ENCODE results near the gene NFIA. TPM values are rescaled to one million over a fixed set of nuclear protein-coding genes. Genes with fewer than 3 reads are reported as not detected.

NFIA gene
- polyA plus RNA-seq, 1 donor (not counting 4 experiments of a cell fraction or from before 2014, with no cell fraction given): 14.7 TPM

DNA sequence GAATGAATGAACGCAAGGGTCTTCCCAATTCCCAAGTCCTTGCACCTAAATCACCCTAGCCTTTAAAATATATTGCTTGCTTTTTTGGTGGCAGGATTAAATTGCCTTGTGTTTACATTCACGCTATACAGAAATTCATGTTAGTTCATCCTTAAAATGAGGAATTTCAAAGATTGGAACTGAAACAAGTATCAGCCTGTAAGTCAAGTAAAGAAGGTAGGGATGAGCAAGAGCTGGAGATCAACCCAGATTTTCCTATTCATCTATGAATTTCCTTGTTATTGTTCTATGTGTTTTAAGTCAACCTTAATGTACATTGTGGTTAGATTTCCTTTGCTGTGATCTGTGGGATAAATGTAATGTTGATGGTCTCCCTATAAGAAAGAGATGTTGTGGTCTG, 248.2 kb downstream of the NFIA start:
- H3K9me1 ChIP-seq (ENCODE audit: control insufficient read depth, extremely low read depth, insufficient read depth, low read length): no peaks in the 10 kb centered on the region
- H3K9me3 ChIP-seq (ENCODE audit: control insufficient read depth, low read depth, low read length): no peaks in the 10 kb centered on the region
- no peak for TF ChIP-seq EZH2 (IDR thresholded peaks at IDR 0.05; ENCODE audit: low read length)
- TF ChIP-seq, protein P1, sequence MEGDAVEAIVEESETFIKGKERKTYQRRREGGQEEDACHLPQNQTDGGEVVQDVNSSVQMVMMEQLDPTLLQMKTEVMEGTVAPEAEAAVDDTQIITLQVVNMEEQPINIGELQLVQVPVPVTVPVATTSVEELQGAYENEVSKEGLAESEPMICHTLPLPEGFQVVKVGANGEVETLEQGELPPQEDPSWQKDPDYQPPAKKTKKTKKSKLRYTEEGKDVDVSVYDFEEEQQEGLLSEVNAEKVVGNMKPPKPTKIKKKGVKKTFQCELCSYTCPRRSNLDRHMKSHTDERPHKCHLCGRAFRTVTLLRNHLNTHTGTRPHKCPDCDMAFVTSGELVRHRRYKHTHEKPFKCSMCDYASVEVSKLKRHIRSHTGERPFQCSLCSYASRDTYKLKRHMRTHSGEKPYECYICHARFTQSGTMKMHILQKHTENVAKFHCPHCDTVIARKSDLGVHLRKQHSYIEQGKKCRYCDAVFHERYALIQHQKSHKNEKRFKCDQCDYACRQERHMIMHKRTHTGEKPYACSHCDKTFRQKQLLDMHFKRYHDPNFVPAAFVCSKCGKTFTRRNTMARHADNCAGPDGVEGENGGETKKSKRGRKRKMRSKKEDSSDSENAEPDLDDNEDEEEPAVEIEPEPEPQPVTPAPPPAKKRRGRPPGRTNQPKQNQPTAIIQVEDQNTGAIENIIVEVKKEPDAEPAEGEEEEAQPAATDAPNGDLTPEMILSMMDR (optimal IDR thresholded peaks at IDR 0.05 in 1 of 3, IDR thresholded peaks at IDR 0.05 in 1 of 3, conservative IDR thresholded peaks at IDR 0.05 in 1 of 3; ENCODE audit: extremely low read depth in 1 of 3, insufficient read depth in 2 of 3, low read length in 3 of 3): no peak
- H3K4me2 ChIP-seq (ENCODE audit: control insufficient read depth, extremely low read depth, insufficient read depth, low read depth, low read length): peak overlapping the region; percentile 75
- H3K4me3 ChIP-seq (ENCODE audit: control insufficient read depth in 2 of 3, extremely low read depth in 1 of 3, insufficient read depth in 2 of 3, low read depth in 1 of 3, low read length in 3 of 3): peak overlapping the region in 2 of 3 experiments; percentile 1 to 2
- dilution Hi-C loops (cut with MboI; ENCODE audit: extremely low pct_ligation_motif_present, low sequenced_read_pairs): no loop called here
- peaks cover 3 to 4% of the 10 kb centered on the region in 2 experiments for H3K36me3 ChIP-seq (ENCODE audit: control insufficient read depth in 2 of 2, extremely low read depth in 1 of 2, insufficient read depth in 2 of 2, low read length in 2 of 2)
- FAIRE-seq: peak; percentile 76
- peaks cover 34% of the 10 kb centered on the region for H3K4me1 ChIP-seq (ENCODE audit: control insufficient read depth, extremely low read depth, insufficient read depth, low read length)
- H3K27me3 ChIP-seq (ENCODE audit: control insufficient read depth, extremely low read depth, insufficient read depth, low read length): no peaks in the 10 kb centered on the region
- peak overlapping the region; percentile 88 for H3K27ac ChIP-seq (ENCODE audit: control insufficient read depth, insufficient read depth, low read length)
- no peak overlapping the region for H2AFZ ChIP-seq (ENCODE audit: control insufficient read depth, low read length)
- peaks cover 4% of the 10 kb centered on the region for H3K79me2 ChIP-seq (ENCODE audit: control insufficient read depth, insufficient read depth, low read length)
- DNase-seq (ENCODE audit: low read depth, low spot score): no peak
- peak overlapping the region; percentile 63 for H3K9ac ChIP-seq (ENCODE audit: control insufficient read depth, extremely low read depth, insufficient read depth, low read length)
- no peaks in the 10 kb centered on the region for H4K20me1 ChIP-seq (ENCODE audit: control insufficient read depth, extremely low read depth, insufficient read depth, low read length)

DNA sequence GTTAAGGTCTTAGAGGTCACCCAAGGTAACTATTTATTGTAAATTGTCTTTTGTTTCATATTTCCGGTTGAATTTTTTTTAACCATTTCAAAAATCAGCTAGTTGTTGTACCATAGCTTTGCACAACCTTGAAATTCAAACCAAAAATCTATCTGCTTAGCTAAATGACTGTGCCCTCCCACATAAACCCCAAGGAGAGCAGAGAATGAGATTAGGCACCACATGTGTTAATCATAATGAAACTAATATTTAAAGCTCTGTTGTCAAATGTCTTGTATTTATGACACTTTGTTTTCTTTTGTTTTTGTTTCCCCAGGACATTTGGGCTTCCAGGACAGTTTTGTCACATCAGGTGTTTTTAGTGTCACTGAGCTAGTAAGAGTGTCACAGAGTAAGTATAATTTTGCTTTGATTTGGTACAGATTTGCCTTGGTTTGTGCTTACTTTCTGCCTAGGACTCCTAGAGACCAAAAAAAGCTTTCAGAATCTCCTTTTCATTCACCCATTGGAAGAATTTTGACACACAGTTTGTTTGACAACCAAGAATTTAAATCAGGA, 249.9 kb downstream of the NFIA start:
- Histone ChIP-seq H3K27ac (ENCODE audit: control insufficient read depth, insufficient read depth, low read length) (no peak overlapping the region), H3K9ac (ENCODE audit: control insufficient read depth, extremely low read depth, insufficient read depth, low read length) (no peak overlapping the region), H2AFZ (ENCODE audit: control insufficient read depth, low read length) (no peak overlapping the region), H3K4me3 (ENCODE audit: control insufficient read depth in 2 of 3, extremely low read depth in 1 of 3, insufficient read depth in 2 of 3, low read depth in 1 of 3, low read length in 3 of 3) (no peak overlapping the region), H3K79me2 (ENCODE audit: control insufficient read depth, insufficient read depth, low read length) (peaks cover 2% of the 10 kb centered on the region), H3K9me1 (ENCODE audit: control insufficient read depth, extremely low read depth, insufficient read depth, low read length) (no peaks in the 10 kb centered on the region), H4K20me1 (ENCODE audit: control insufficient read depth, extremely low read depth, insufficient read depth, low read length) (no peaks in the 10 kb centered on the region), H3K4me1 (ENCODE audit: control insufficient read depth, extremely low read depth, insufficient read depth, low read length) (peaks cover 34% of the 10 kb centered on the region), H3K36me3 (ENCODE audit: control insufficient read depth in 2 of 2, extremely low read depth in 1 of 2, insufficient read depth in 2 of 2, low read length in 2 of 2) (peaks cover 3 to 4% of the 10 kb centered on the region in 2 experiments), H3K4me2 (ENCODE audit: control insufficient read depth, extremely low read depth, insufficient read depth, low read depth, low read length) (no peak overlapping the region), H3K27me3 (ENCODE audit: control insufficient read depth, extremely low read depth, insufficient read depth, low read length) (no peaks in the 10 kb centered on the region), H3K9me3 (ENCODE audit: control insufficient read depth, low read depth, low read length) (no peaks in the 10 kb centered on the region)
- no peak for FAIRE-seq
- dilution Hi-C loops (cut with MboI; ENCODE audit: extremely low pct_ligation_motif_present, low sequenced_read_pairs): no loop called here
- DNase-seq (ENCODE audit: low read depth, low spot score): no peak
- no peak for TF ChIP-seq EZH2 (IDR thresholded peaks at IDR 0.05; ENCODE audit: low read length)
- TF ChIP-seq, protein P1 (optimal IDR thresholded peaks at IDR 0.05 in 1 of 3, IDR thresholded peaks at IDR 0.05 in 1 of 3, conservative IDR thresholded peaks at IDR 0.05 in 1 of 3; ENCODE audit: extremely low read depth in 1 of 3, insufficient read depth in 2 of 3, low read length in 3 of 3): no peak
